HEK293T (cell line): ENCODE data around the gene MITF.

Source experiments
- CTCF ChIA-PET: fragments of 350-600 bp; formaldehyde crosslinking; extraction: SDS; loops from one replicate; lab custom pipeline; 2021; ENCODE audit warnings: antibody characterized with exemption, inconsistent platforms; lab: Yijun Ruan, JAX
- POLR2A ChIA-PET: fragments of 350-600 bp; formaldehyde crosslinking; extraction: SDS; loops from one replicate; lab custom pipeline; 2020; ENCODE audit warnings: antibody characterized with exemption, inconsistent platforms; lab: Yijun Ruan, JAX
- DNase-seq: peaks from one replicate; pipeline ENCODE4 v3.0.0; 2012; ENCODE audit warnings: mixed read lengths; ENCODE audit errors: extremely low spot score
- ARNT ChIP-seq: fragments of 450-650 bp; IDR thresholded peaks from 2 replicates; pipeline ENCODE4 v1.6.1; 2017; ENCODE audit warnings: mild to moderate bottlenecking
- BHLHE40 ChIP-seq: fragments of 450-650 bp; IDR thresholded peaks from 2 replicates; pipeline ENCODE4 v1.6.1; 2016; ENCODE audit warnings: mild to moderate bottlenecking, moderate library complexity, borderline replicate concordance
- CTBP1 ChIP-seq: fragments of 450-650 bp; IDR thresholded peaks from 2 replicates; pipeline ENCODE4 v1.6.1; 2016; ENCODE audit warnings: borderline replicate concordance
- ELF4 ChIP-seq: fragments of 450-650 bp; IDR thresholded peaks from 2 replicates; pipeline ENCODE4 v1.6.1; 2017; ENCODE audit warnings: antibody characterized with exemption
- FOXA1 ChIP-seq: fragments of 450-650 bp; IDR thresholded peaks from 2 replicates; pipeline ENCODE4 v1.6.1; 2016; ENCODE audit warnings: mild to moderate bottlenecking
- FOXK2 ChIP-seq: fragments of 450-650 bp; IDR thresholded peaks from 2 replicates; pipeline ENCODE4 v1.6.1; 2016; ENCODE audit warnings: mild to moderate bottlenecking
- FOXM1 ChIP-seq: fragments of 450-650 bp; IDR thresholded peaks from 2 replicates; pipeline ENCODE4 v1.6.1; 2017; ENCODE audit warnings: mild to moderate bottlenecking, borderline replicate concordance
- HDGF ChIP-seq: fragments of 450-650 bp; IDR thresholded peaks from 2 replicates; pipeline ENCODE4 v1.6.1; 2017; ENCODE audit warnings: antibody characterized with exemption, borderline replicate concordance
- L3MBTL2 ChIP-seq: fragments of 450-650 bp; conservative IDR thresholded peaks from 2 replicates; pipeline ENCODE4 v1.6.1; 2016; ENCODE audit warnings: mild to moderate bottlenecking
- LEF1 ChIP-seq: fragments of 450-650 bp; IDR thresholded peaks from 2 replicates; pipeline ENCODE4 v1.6.1; 2017; ENCODE audit warnings: mild to moderate bottlenecking, borderline replicate concordance
- NFRKB ChIP-seq: fragments of 450-650 bp; IDR thresholded peaks from 2 replicates; pipeline ENCODE4 v1.6.1; 2016; ENCODE audit warnings: mild to moderate bottlenecking, moderate library complexity
- PKNOX1 ChIP-seq: fragments of 450-650 bp; IDR thresholded peaks from 2 replicates; pipeline ENCODE4 v1.6.1; 2016
- SP1 ChIP-seq: fragments of 450-650 bp; IDR thresholded peaks from 2 replicates; pipeline ENCODE4 v1.6.1; 2017
- SUZ12 ChIP-seq: fragments of 450-650 bp; IDR thresholded peaks from 2 replicates; pipeline ENCODE4 v1.6.1; 2016; ENCODE audit warnings: mild to moderate bottlenecking
- TARDBP ChIP-seq: fragments of 450-650 bp; IDR thresholded peaks from 2 replicates; pipeline ENCODE4 v1.6.1; 2016
- ZNF384 ChIP-seq: fragments of 450-650 bp; IDR thresholded peaks from 2 replicates; pipeline ENCODE4 v1.6.1; 2016

The MITF gene

GRCh38 chr3:69869643-69870042, 130.4 kb downstream of the MITF start:
- no peak for DNase-seq
- POLR2A ChIA-PET: interaction anchor here (0.5 kb wide), 1 partner anchor 109 kb away, joined by 3 read pairs; no protein-coding TSS in a partner anchor
- TF ChIP-seq LEF1 (no peak), FOXA1 (no peak), SUZ12 (no peak), SP1 (no peak)
- CTCF ChIA-PET: no interaction called here

GRCh38 chr3:69871251-69871650, 132.0 kb downstream of the MITF start:
- ChIA-PET CTCF (no interaction called here), POLR2A (no interaction called here)
- TF ChIP-seq FOXK2: no peak
- no peak for TF ChIP-seq L3MBTL2
- no peak for TF ChIP-seq BHLHE40
- TF ChIP-seq LEF1: no peak
- TF ChIP-seq FOXM1: no peak
- no peak for TF ChIP-seq ARNT
- TF ChIP-seq SP1: no peak
- no peak for TF ChIP-seq SUZ12
- TF ChIP-seq FOXA1: no peak
- no peak for TF ChIP-seq HDGF
- TF ChIP-seq TARDBP: no peak
- TF ChIP-seq ZNF384: no peak
- TF ChIP-seq CTBP1: no peak
- no peak for TF ChIP-seq ELF4
- DNase-seq: no peak

- ChIA-PET POLR2A (no interaction called here), CTCF (no interaction called here)
- TF ChIP-seq LEF1 (no peak), BHLHE40 (no peak), CTBP1 (no peak), SUZ12 (no peak), FOXM1 (no peak), ARNT (no peak), NFRKB (no peak), HDGF (no peak), L3MBTL2 (no peak), PKNOX1 (no peak), ZNF384 (no peak)
- no peak for DNase-seq
These were observed 132.6 kb downstream of the MITF start for GRCh38 chr3:69871868-69872267.

GRCh38 chr3:69872783-69873378, 133.6 kb downstream of the MITF start:
- no peak for DNase-seq
- POLR2A ChIA-PET: no interaction called here
- TF ChIP-seq LEF1: no peak
- TF ChIP-seq SUZ12: no peak
- TF ChIP-seq ARNT: no peak
- TF ChIP-seq L3MBTL2: no peak
- TF ChIP-seq ELF4: no peak
- no peak for TF ChIP-seq FOXM1
- TF ChIP-seq ZNF384: no peak
- TF ChIP-seq NFRKB: no peak
- TF ChIP-seq HDGF: no peak
- TF ChIP-seq CTBP1: no peak
- CTCF ChIA-PET: no interaction called here

- TF ChIP-seq L3MBTL2 (no peak), LEF1 (no peak), BHLHE40 (no peak), TARDBP (no peak), ELF4 (no peak), PKNOX1 (no peak), NFRKB (no peak), FOXM1 (no peak), ZNF384 (no peak), FOXA1 (no peak), SUZ12 (no peak), CTBP1 (no peak), HDGF (no peak)
- ChIA-PET POLR2A (no interaction called here), CTCF (no interaction called here)
- no peak for DNase-seq
These were observed 136.8 kb downstream of the MITF start for GRCh38 chr3:69876073-69876472.

GRCh38 chr3:69878254-69878653, 139.0 kb downstream of the MITF start:
- POLR2A ChIA-PET: no interaction called here
- CTCF ChIA-PET: no interaction called here
- no peak for DNase-seq
- TF ChIP-seq SP1 (no peak), ELF4 (no peak), ZNF384 (no peak), BHLHE40 (no peak), ARNT (no peak), FOXA1 (no peak), PKNOX1 (no peak), HDGF (no peak), FOXK2 (no peak), TARDBP (no peak), L3MBTL2 (no peak), SUZ12 (no peak), FOXM1 (no peak), CTBP1 (no peak), LEF1 (no peak), NFRKB (no peak)
